ENCODE measurements around the gene HMGA1. TPM values are rescaled to one million over a fixed set of nuclear protein-coding genes. Genes with fewer than 3 reads are reported as not detected.
A peak's percentile ranks its signal among the peaks of the same experiment; 100 is the strongest.

Gene HMGA1
- total and polyA plus RNA-seq, 2 of the 13 experiments (the other 11 are each of a cell fraction or from before 2014, with no cell fraction given), result 117 to 145 TPM

DNA sequence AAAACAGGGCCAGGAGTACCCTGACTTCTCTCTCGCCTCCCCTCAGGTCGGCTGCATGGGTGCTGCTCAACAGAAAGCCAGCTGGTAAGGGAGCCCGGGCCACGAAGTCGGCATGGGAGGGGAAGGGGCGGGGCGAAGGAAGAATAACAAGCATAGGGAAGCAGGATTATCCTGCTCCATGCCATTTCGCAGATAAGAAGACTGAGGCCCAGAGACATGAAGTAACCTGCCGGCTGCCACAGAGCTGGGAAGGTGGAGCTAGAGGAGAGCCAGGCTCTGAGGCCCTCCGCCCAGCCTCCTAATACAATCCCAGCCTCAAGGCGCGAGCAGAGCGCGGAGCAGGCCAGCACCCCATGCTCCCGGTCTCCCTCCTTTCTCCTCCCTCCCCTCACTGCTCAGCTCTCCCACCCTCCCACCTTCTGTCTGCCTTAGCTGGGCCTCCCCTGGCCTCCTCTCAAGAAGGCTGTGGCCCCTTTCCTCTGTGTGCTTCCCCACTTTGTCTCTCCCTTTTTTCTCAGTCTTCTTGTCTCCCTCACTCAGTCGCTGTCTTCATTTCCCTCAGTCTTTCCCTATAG lies 13.2 kb upstream of the HMGA1 start (continued):
- TF ChIP-seq ZNF329 (CRISPR knock-in tag; IDR thresholded peaks at IDR 0.05; ENCODE audit: low read depth), result 0 out of 2 replicates have a peak, but pooled peaks have one; percentile 20
- no peak for TF ChIP-seq SALL2 (CRISPR knock-in tag; IDR thresholded peaks at IDR 0.05)
- no peak for TF ChIP-seq ZNF879 (CRISPR knock-in tag; IDR thresholded peaks at IDR 0.05)
- no peak for TF ChIP-seq NFATC3 (CRISPR knock-in tag; IDR thresholded peaks at IDR 0.05)
- TF ChIP-seq, protein P1, sequence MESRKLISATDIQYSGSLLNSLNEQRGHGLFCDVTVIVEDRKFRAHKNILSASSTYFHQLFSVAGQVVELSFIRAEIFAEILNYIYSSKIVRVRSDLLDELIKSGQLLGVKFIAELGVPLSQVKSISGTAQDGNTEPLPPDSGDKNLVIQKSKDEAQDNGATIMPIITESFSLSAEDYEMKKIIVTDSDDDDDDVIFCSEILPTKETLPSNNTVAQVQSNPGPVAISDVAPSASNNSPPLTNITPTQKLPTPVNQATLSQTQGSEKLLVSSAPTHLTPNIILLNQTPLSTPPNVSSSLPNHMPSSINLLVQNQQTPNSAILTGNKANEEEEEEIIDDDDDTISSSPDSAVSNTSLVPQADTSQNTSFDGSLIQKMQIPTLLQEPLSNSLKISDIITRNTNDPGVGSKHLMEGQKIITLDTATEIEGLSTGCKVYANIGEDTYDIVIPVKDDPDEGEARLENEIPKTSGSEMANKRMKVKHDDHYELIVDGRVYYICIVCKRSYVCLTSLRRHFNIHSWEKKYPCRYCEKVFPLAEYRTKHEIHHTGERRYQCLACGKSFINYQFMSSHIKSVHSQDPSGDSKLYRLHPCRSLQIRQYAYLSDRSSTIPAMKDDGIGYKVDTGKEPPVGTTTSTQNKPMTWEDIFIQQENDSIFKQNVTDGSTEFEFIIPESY (CRISPR knock-in tag; IDR thresholded peaks at IDR 0.05), result no peak
- TF ChIP-seq NR1H2 (CRISPR knock-in tag; IDR thresholded peaks at IDR 0.05; ENCODE audit: borderline replicate concordance, low read depth), result no peak
- no peak for TF ChIP-seq NAIF1 (CRISPR knock-in tag; IDR thresholded peaks at IDR 0.05; ENCODE audit: borderline replicate concordance)
- TF ChIP-seq ZNF724P (CRISPR knock-in tag; IDR thresholded peaks at IDR 0.05; ENCODE audit: borderline replicate concordance), result 0 out of 2 replicates have a peak, but pooled peaks have one; percentile 6
- TF ChIP-seq SNAPC4 (CRISPR knock-in tag; IDR thresholded peaks at IDR 0.05), result no peak
- no peak for TF ChIP-seq ZNF30 (CRISPR knock-in tag; IDR thresholded peaks at IDR 0.05)
- TF ChIP-seq ZNF382 (CRISPR knock-in tag; IDR thresholded peaks at IDR 0.05; ENCODE audit: borderline replicate concordance), result no peak
- no peak for TF ChIP-seq KDM5A (IDR thresholded peaks at IDR 0.05; ENCODE audit: borderline replicate concordance, low read length)
- TF ChIP-seq ZNF136 (CRISPR knock-in tag; IDR thresholded peaks at IDR 0.05; ENCODE audit: low read depth), result no peak
- TF ChIP-seq HHEX (CRISPR knock-in tag; IDR thresholded peaks at IDR 0.05), result no peak
- no peak for TF ChIP-seq PREB (CRISPR knock-in tag; IDR thresholded peaks at IDR 0.05)
- no peak for TF ChIP-seq RFX1 (IDR thresholded peaks at IDR 0.05)
- TF ChIP-seq REPIN1 (CRISPR knock-in tag; IDR thresholded peaks at IDR 0.05; ENCODE audit: borderline replicate concordance, low read depth), result no peak
- TF ChIP-seq, protein P2, sequence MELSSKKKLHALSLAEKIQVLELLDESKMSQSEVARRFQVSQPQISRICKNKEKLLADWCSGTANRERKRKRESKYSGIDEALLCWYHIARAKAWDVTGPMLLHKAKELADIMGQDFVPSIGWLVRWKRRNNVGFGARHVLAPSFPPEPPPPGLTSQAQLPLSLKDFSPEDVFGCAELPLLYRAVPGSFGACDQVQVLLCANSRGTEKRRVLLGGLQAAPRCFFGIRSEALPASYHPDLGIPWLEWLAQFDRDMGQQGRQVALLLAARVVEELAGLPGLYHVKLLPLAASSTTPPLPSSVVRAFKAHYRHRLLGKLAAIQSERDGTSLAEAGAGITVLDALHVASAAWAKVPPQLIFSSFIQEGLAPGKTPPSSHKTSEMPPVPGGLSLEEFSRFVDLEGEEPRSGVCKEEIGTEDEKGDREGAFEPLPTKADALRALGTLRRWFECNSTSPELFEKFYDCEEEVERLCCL (CRISPR knock-in tag; IDR thresholded peaks at IDR 0.05; ENCODE audit: borderline replicate concordance), result no peak
- no peak for TF ChIP-seq MED8 (CRISPR knock-in tag; IDR thresholded peaks at IDR 0.05; ENCODE audit: insufficient replicate concordance)
- TF ChIP-seq ZNF263 (CRISPR knock-in tag; IDR thresholded peaks at IDR 0.05), result peak; percentile 24; the same call in 1 of the 2 replicates

All from HepG2 (cell line).